Prostate gland (tissue), 2 donors: Measurements from ENCODE around the gene IGF1R.

Experiments used
- POLR2A ChIP-seq: fragments of 450-650 bp; IDR thresholded peaks from one replicate; pipeline ENCODE4 v1.6.1; 2016; ENCODE audit warnings: antibody characterized with exemption, mild to moderate bottlenecking
- POLR2AphosphoS5 ChIP-seq: sonication (generic); formaldehyde crosslinking; IDR thresholded peaks from one replicate; pipeline ENCODE4 v1.6.1; 2017; ENCODE audit warnings: antibody characterized with exemption
- TF ChIP-seq, protein P1 (sequence below), 4 experiments: fragments of 200-600 bp in 2 of 4; fragments of 450-650 bp in 2 of 4; sonication (generic) in 2 of 4; IDR thresholded peaks; 1 replicate in 3 of 4; 2 replicates in 1 of 4; pipeline ENCODE4 v1.5.1; 2016 to 2019; ENCODE audit warnings: antibody characterized with exemption in 4 of 4, mild to moderate bottlenecking in 2 of 4, moderate library complexity in 2 of 4

GRCh38 chr15:98751767-98752166 lies 103.4 kb downstream of the IGF1R start:
- TF ChIP-seq, protein P1, sequence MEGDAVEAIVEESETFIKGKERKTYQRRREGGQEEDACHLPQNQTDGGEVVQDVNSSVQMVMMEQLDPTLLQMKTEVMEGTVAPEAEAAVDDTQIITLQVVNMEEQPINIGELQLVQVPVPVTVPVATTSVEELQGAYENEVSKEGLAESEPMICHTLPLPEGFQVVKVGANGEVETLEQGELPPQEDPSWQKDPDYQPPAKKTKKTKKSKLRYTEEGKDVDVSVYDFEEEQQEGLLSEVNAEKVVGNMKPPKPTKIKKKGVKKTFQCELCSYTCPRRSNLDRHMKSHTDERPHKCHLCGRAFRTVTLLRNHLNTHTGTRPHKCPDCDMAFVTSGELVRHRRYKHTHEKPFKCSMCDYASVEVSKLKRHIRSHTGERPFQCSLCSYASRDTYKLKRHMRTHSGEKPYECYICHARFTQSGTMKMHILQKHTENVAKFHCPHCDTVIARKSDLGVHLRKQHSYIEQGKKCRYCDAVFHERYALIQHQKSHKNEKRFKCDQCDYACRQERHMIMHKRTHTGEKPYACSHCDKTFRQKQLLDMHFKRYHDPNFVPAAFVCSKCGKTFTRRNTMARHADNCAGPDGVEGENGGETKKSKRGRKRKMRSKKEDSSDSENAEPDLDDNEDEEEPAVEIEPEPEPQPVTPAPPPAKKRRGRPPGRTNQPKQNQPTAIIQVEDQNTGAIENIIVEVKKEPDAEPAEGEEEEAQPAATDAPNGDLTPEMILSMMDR (IDR thresholded peaks at IDR 0.05) = no peak
- TF ChIP-seq POLR2A = no peak
- TF ChIP-seq POLR2AphosphoS5 = no peak
